EH (cell line): ENCODE results near the gene PTGES.
"Not testable (repeated sequence)": the region's sequence is repeated elsewhere in the genome, so short reads cannot be mapped to it uniquely, and the experiment has no call there.

Experiments used
- DNase-seq: peaks from one replicate; pipeline ENCODE4 v3.0.0-alpha.2; 2015; ENCODE audit warnings: low read depth

Gene PTGES

GRCh38 chr9:129770741-129771140 lies 17.9 kb upstream of the PTGES start:
- no peak for DNase-seq

GRCh38 chr9:129769669-129770068 lies 16.8 kb upstream of the PTGES start:
- DNase-seq = no peak

GRCh38 chr9:129768486-129768885 lies 15.6 kb upstream of the PTGES start:
- no peak for DNase-seq

- DNase-seq = no peak
Measured at GRCh38 chr9:129765764-129766317, 13.0 kb upstream of the PTGES start.

- peak; percentile 72 for DNase-seq
Measured at GRCh38 chr9:129762985-129763926, 10.4 kb upstream of the PTGES start.

GRCh38 chr9:129762370-129762984 lies 9.6 kb upstream of the PTGES start:
- DNase-seq = peak; percentile 98

GRCh38 chr9:129761901-129762369 lies 9.1 kb upstream of the PTGES start:
- DNase-seq = peak; percentile 96

- DNase-seq = peak; percentile 87
Measured at GRCh38 chr9:129761293-129761900, 8.6 kb upstream of the PTGES start.

GRCh38 chr9:129760784-129761183 lies 7.9 kb upstream of the PTGES start:
- DNase-seq = not testable (repeated sequence)

- no peak for DNase-seq
Measured at GRCh38 chr9:129759804-129760502, 7.1 kb upstream of the PTGES start.

GRCh38 chr9:129759319-129759718 lies 6.5 kb upstream of the PTGES start:
- no peak for DNase-seq

- peak; percentile 29 for DNase-seq
Measured at GRCh38 chr9:129757045-129757444, 4.2 kb upstream of the PTGES start.

GRCh38 chr9:129756191-129756590 lies 3.3 kb upstream of the PTGES start:
- DNase-seq = no peak

GRCh38 chr9:129755151-129755550 lies 2.3 kb upstream of the PTGES start:
- DNase-seq = no peak

GRCh38 chr9:129751841-129752801 lies 721 bp downstream of the PTGES start:
- no peak for DNase-seq

- peak; percentile 89 for DNase-seq
Measured at GRCh38 chr9:129750013-129750638, 2.7 kb downstream of the PTGES start.

- no peak for DNase-seq
Measured at GRCh38 chr9:129749575-129749974, 3.3 kb downstream of the PTGES start.

GRCh38 chr9:129749052-129749451 lies 3.8 kb downstream of the PTGES start:
- DNase-seq = not testable (repeated sequence)

GRCh38 chr9:129748249-129748648 lies 4.6 kb downstream of the PTGES start:
- no peak for DNase-seq
